GM18951 (cell line): ENCODE data around the gene C1R.

ENCODE experiments used
- POLR2A ChIP-seq: IDR thresholded peaks from 4 replicates; pipeline ENCODE4 v1.6.1; 2011; ENCODE audit warnings: mild to moderate bottlenecking; ENCODE audit not compliant: insufficient read length, insufficient read depth; ENCODE audit errors: extremely low read depth
- in situ Hi-C: fragments of 300-500 bp; cut with MboI; formaldehyde crosslinking; loops from one replicate; pipeline ENCODE4 v1.12.0; 2022; ENCODE audit warnings: low sequenced_read_pairs, mixed read lengths, inconsistent platforms; ENCODE audit not compliant: unreplicated experiment

C1R gene

DNA sequence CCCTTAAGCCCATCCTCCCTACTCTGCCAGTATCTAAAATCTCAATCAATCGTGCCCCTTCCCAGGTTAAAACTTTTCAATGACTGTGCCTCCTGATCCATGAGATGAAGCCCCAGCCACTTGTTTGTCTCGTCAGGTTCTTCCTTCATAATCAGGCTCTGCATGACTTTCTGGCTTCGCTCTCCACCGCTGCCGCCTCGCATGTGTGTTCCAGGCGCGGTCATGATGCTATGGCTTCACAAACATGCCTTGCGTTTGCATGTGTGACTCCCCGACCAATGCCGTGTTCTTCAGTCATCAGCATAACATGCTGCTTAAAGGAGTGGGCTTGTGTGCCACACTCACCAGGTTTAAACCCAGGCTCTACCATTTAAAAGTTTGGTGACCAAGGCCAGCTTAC is 21.8 kb upstream of the C1R start:
- TF ChIP-seq POLR2A, result no peak
- in situ Hi-C loops, result no loop called here

DNA sequence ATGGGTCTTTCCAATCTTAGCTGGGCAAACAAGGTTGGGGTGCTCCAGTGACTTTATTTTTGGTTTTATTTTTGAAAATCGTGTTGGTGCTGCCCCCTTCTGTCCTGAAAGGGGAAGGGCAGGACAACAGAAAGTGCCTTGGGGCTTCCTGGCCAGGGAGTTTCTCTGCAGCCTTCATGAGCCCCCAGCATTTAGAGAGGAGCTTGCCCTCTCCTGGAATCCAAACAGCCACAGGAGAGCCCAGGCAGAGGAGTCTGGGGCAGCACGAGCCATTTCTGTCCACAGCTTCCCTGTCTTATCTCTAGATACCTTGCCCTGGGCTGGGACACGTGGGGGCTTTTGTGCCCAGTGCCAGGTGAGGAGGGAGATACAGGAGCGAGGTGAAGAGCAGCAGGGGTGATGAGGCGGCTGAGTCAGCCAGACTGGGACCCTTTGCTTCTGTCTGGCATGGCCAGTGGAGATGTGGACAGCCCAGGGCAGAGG is 21.2 kb upstream of the C1R start:
- no peak for TF ChIP-seq POLR2A
- in situ Hi-C loops, result no loop called here

DNA sequence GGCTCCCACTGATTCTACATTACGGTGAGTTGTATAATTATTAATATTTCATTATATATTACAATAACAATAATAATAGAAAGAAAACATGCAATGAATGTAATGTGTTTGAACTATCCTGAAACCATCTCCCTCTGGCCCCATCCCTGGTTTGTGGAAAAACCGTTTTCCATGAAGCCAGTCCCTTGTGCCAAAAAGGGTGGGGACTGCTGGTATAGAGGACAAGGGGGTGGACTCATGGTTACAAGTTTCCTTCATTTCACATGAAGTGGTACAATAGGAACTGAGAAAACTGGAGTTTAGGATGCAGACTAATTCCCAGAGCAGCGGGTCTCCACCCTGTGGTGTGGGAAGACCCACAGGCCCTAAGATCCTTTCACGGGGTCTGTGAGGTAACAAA is 19.8 kb upstream of the C1R start:
- TF ChIP-seq POLR2A, result no peak
- in situ Hi-C loops, result no loop called here

DNA sequence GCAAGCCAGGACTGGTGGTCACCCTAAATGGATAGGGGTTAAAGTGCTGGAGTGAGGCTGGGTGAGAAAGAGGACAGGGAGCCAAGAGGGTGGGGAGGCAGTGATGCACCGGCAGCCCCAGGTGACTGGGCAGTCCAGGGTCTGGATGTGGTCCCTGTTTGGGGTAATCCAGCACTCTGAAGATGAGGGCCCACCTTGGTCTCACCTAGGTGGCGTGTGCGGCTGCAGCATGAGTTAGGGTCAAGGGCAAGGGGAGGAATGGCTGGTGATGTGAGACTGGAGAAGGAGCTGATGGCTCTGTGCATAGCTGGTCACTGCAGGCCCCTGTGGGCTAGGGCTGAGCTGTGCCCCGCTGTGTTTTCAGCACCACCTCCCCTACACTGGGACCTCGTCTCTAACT is 18.4 kb upstream of the C1R start:
- TF ChIP-seq POLR2A, result no peak
- in situ Hi-C loops, result no loop called here

DNA sequence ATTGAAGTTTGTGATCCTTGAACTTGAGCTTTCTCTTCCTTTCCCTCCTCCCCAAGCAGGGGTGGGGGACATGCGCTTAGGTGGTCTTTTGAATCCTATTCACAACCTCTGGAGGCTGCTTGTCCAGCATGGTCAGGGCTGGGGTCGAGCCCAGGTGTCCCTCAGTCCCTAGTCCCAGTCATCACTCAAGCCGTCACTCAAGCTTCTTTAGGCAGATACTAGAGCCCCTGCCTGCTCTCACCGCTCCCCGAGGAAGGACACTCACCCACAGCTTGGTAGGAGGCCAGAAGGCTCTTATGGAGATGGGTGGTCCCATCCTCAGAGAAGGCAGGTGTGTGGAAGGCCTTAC is 17.3 kb upstream of the C1R start:
- in situ Hi-C loops, result loop anchor here (10.0 kb wide), 1 partner anchor 165 kb away; the partner anchor contains the start of genes C12orf57 and RNU7-1
- TF ChIP-seq POLR2A, result no peak

DNA sequence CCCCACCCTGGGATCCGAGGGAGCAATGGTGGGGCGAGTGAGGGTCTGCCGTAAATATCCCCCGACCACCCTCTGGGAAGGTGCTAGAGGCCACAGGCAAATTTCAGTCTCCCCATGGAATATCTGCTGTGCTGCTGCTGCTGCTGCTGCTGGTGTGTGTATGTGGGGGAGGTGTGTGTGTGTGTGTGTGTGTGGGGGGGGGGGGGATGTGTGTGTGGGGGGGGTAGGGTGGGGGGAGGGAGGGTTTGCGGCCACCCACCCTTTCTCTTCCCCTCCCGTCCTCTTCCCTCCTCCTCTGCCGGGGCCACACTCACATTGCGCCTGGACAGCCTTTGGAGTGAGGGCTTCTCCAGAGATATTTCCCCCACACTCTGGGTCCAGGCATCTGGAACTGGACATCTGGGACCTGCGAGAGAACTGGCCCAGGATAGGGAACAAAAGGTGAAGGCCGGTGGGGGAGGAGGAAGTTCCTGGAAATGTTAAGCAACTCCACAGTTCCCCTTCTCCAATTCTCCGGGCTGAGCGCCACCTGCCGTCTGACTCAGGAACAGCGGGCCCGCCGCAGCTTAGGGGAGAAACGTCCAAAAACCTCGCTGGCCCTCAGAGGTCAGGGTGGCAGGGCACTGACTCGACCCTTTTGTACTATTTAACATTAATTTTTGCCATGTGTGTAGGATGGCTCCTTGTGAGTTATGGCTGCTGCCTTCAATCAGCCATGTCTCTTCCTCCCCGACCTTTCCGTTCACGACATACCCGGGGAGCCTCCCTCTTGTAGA is 16.7 kb upstream of the C1R start, which contains the start of gene C1RL:
TSS of gene C1RL (minus strand) at position 419 of the 776 bp plus-strand sequence. CDS start at position 385, 34 bp downstream.
- in situ Hi-C loops, result loop anchor here (10.0 kb wide), 1 partner anchor 164 kb away; the partner anchor contains the start of genes C12orf57 and RNU7-1
- peak; percentile 16 for TF ChIP-seq POLR2A

DNA sequence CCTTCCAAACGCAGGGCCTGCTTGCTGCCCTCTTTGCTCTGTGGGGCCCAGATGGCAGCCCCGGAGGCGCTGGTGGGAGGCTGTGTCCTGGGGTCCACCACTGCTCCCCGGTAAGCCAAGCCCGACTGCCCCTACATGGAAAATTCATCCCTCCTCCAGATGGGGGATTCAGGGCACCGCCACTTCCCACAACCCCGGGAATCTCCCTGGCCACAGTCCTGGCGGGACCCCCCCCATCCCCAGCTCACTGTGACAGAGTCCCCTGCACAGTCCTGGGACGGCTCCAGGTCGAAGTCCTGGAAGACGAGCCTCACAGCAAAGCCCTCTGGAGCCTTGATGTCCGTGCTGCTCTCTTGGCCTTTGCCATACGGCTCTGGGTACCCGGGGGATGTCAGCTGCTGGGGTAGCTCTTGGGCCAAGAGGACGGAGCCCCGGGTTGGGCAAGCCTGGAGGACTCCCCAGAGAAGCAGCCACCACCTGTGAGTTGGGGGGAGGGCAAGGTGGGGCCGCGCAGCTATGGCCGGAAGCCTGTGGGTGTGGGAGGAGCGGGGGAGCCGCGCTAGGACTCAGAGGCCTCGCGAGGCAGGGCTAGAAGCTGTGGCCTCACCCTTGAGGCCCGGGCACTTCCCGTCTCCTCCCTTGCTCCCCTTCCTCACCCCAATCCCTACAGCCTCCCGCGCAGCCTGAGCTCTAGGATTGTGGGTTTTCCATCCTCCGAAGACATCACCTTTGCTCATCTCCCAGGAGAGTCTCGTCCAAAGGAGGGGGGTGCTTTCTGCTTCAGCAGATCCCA is 16.0 kb upstream of the C1R start:
- in situ Hi-C loops, result loop anchor here (10.0 kb wide), 1 partner anchor 163 kb away; the partner anchor contains the start of genes C12orf57 and RNU7-1
- peak; percentile 95 for TF ChIP-seq POLR2A

DNA sequence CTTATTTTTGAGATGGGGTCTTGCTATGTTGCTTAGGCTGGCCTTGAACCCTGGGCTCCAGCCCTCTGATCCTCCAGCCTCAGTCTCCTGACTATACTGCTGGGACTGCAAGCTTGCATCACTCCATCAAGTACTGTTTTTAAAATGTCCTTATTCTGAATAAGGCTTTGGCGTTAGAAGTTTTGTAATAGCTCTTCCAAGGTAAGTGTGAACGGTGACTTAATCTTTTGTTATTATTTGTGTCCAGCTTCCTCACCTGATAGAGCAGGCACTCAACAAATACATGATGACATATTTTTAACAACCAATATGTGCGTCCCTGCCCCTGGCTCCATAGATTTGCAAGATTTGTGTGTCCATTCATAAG is 15.4 kb upstream of the C1R start:
- TF ChIP-seq POLR2A, result no peak
- in situ Hi-C loops, result loop anchor here (10.0 kb wide), 1 partner anchor 163 kb away; the partner anchor contains the start of genes C12orf57 and RNU7-1

DNA sequence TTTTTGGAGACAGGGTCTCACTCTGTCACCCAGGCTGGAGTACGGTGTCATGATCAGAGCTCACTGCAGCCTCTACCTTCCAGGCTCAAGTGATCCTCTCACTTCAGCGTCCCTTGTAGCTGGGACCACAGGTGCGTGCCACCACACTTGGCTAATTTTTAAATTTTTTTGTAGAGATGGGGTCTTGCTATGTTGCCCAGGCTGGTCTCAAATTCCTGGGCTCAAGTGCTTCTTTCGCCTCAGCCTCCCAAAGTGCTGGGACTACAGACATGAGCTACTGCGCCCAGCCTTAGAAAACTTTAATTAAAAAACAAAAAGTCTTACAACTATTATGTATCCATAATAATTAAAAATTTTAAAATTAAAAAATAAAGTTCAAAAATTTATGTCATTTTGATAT is 14.9 kb upstream of the C1R start:
- in situ Hi-C loops, result loop anchor here (10.0 kb wide), 1 partner anchor 162 kb away; the partner anchor contains the start of genes C12orf57 and RNU7-1

DNA sequence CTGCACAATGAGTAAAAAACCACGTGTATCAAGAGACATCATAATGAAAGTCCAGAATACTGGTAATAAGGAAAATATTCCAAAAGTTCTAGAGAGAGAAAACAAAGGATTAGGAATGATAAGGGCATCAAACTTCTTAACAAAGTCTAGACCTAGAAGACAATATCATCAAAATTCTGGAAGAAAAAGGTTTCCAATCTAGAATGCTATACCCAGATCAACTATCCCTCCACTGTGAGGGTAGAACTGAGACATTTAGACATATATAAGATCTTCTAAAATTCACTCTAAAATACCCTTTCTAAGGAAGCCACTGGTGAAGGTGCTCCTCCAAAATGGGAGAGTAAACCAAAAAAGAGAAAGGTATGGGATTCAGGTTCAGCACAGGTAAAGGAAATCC is 13.8 kb upstream of the C1R start:
- in situ Hi-C loops, result loop anchor here (10.0 kb wide), 1 partner anchor 161 kb away; the partner anchor contains the start of genes C12orf57 and RNU7-1

DNA sequence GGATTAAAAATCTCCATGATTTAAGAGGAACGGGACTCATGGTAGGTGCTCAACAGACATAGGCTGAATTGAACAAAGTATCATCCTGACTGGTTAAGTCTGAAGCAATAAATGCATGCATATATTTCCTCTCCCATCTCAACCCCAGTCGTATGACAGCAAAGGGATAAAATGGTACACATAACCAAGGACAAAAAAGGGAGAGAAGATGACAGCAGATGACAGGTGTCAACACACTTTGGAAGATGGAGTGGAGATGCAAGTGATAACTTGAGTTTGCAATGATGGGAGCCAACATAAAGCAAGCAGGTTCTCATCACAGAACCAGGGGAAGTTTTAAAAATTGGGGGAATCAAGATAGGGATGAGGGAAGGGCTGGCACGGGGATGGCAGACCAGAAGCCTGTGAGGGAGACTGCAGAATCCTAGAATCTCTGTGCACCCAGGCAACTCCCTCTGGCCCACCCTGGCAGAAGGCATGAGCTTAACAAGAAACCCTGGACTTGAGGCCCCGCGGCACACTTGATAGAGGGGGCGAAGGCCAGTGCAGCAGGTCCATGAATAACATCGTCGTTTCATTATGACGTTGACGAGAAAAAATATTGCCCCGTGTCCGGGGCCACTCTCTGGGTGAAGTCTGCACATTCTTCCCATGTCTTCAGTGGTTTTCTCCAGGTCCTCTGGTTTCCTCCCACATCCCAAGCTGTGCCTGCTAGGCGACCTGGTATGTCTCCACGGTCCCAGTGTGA is 11.8 kb upstream of the C1R start:
- no peak for TF ChIP-seq POLR2A
- in situ Hi-C loops, result loop anchor here (10.0 kb wide), 1 partner anchor 159 kb away; the partner anchor contains the start of genes C12orf57 and RNU7-1

More for the DNA sequence above, 13.8 kb upstream of the C1R start:
- TF ChIP-seq POLR2A, result no peak

DNA sequence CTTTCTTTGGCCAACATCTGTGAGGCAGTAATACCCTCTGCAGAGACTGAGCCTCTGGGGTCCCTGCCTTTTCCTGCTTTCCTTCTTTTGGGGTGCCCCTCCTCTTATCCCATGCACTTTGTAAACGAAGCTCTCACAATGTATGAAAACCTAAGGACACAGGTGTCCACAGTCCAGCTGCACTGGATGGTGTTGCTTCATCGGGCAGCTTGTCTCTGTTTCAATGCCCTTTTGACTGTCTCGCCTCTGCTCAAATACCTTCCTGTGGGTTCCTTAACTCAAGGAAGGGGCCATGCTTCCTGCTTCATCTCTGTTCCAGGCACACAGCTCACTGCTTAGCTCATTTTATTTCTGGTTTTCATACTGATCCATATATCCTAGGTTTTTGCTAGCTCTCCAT is 10.3 kb upstream of the C1R start:
- no peak for TF ChIP-seq POLR2A
- in situ Hi-C loops, result loop anchor here (10.0 kb wide), 1 partner anchor 158 kb away; the partner anchor contains the start of genes C12orf57 and RNU7-1

DNA sequence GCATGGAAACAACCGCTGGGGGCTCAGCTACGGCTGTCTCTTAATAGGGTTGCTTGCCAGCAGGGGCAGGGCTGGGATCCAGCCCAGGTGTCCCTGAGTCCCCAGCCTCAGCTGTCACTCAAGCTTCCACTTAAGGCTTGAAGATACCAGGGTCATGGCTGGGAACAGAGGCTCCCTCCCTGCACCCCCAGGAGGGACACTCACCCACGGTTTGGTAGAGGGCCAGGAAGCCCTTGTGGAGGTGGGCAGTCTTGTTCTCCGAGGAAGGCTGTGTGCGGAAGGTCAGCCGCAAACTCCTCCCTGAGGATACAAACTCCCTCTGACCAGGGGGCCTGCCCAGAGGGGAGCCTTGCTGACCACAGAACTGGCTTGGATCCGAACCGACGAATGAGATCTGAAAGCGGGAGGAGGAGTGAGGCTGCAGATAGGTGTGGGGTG is 9.5 kb upstream of the C1R start:
- in situ Hi-C loops, result loop anchor here (10.0 kb wide), 1 partner anchor 157 kb away; the partner anchor contains the start of genes C12orf57 and RNU7-1
- TF ChIP-seq POLR2A, result no peak
